GM12801 (cell line): ENCODE data around the gene TRIM26.

Source experiments
- TF ChIP-seq, protein P1 (sequence below): IDR thresholded peaks from one replicate; pipeline ENCODE4 v1.5.1; 2011; ENCODE audit warnings: control low read depth; ENCODE audit not compliant: insufficient read length; ENCODE audit errors: extremely low read depth

TRIM26 gene

DNA sequence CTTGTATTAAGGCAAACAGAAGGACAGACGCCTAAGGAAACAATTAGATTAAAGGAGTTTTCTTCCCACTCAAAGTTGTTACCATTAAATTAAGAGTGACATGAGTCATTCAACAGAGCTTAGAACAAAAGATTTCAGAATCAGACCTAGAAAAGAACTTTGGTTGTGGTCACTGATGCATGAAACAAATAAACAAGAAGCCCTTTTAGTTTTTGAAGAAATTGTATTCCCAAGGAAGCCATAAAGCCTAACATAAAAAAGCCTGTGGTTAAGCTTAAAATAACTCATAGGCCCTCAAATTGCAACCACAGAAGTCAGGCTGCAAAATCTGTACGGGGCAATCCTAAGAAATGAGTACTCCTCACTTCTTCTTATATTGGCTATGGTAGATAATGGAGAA is 17.9 kb upstream of the TRIM26 start:
- TF ChIP-seq, protein P1, sequence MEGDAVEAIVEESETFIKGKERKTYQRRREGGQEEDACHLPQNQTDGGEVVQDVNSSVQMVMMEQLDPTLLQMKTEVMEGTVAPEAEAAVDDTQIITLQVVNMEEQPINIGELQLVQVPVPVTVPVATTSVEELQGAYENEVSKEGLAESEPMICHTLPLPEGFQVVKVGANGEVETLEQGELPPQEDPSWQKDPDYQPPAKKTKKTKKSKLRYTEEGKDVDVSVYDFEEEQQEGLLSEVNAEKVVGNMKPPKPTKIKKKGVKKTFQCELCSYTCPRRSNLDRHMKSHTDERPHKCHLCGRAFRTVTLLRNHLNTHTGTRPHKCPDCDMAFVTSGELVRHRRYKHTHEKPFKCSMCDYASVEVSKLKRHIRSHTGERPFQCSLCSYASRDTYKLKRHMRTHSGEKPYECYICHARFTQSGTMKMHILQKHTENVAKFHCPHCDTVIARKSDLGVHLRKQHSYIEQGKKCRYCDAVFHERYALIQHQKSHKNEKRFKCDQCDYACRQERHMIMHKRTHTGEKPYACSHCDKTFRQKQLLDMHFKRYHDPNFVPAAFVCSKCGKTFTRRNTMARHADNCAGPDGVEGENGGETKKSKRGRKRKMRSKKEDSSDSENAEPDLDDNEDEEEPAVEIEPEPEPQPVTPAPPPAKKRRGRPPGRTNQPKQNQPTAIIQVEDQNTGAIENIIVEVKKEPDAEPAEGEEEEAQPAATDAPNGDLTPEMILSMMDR, result no peak

DNA sequence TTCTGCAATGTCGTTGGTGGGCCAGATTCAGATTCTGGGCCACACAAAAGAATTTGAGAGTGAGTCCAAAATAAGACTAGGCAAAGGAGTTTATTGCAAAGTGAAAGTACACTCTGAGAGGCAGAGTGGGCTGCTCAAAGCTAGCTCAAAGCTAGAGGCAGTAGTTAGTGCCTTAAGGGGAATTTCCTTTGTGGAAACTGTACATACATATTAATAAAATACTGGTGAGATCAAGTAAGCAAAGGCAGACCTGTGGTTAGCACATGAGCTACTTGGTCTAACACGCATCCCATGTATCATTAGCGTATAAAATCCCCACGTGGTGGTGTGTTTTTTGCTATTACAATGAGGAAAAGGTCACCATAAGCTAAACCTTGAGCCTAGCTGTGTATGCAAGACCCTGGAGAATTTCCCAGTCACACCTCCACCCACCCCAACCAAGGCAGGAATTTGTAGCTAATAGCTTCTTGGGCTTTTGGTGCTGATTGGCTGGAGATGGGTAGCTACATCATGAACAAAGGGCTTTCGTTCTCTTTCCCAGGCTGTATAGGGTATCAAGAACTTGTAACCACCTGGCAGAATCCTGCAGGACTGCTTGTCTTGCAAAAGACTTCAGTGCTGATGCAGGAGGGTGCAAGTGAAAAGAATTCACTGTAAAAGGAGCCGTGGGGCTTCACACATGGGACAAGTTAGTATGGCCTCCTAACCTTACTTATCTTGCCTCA is 14.7 kb upstream of the TRIM26 start:
- TF ChIP-seq, protein P1, result no peak

DNA sequence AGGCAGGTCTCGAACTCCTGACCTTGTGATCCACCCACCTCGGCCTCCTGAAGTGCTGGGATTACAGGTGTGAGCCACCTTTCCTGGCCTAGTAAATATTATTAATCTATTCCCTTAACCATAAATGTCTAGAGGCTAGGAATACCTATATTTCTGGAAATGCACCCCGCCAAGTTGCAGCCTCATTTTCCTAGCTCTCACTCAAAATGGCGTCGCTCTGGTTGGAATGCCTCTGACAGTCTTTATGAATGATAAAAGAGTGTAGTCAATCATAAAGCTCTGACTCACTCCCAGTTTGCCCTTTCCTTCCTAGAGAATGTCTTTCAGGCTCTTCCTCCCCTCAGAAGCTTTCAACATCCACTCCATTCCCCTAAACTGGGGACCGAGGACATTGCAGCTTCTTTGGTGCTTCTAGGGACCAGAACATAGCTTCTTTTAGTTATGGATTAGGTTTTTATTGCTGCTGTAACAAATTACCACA is 14.1 kb upstream of the TRIM26 start:
- TF ChIP-seq, protein P1, result no peak

DNA sequence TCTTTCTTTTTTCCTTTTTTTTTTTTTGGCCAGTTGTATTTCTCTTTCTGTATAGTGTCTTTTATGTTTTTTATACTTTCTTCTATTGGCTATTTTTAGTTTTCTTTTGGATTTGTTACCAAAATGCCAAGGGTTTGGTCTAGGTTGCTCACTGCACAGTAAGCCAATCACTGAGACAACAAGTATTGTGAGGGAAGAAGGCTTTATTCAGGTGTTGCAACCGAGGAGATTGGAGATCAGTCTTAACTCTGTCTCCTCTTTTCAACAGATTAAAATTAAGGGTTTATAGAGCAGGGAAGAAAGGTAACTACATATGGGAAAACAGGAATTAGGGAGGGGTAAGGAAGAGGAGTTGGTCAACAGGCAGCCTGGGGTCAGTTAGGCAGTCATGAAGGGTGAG is 10.1 kb upstream of the TRIM26 start:
- TF ChIP-seq, protein P1, result no peak

DNA sequence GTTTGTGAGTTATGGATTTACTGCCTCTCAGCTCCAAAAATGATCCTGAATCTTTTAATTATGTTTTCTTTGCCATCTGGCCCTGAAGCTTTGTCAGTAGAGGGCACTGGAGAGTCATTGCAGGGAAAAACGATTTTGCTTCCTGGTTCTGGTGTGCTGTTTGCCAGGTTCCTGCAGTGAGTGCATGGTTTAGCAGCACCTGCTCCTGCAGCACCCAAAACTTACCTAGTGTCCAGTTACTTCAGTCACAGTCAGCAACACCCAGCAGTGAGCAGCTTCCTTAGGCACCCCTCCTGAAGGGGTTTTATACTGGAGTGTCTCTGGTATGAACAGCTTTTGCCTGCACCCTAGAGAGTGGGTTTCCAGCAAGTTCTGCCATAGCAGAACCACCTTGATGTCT is 6.0 kb upstream of the TRIM26 start:
- TF ChIP-seq, protein P1, result peak; percentile 83

DNA sequence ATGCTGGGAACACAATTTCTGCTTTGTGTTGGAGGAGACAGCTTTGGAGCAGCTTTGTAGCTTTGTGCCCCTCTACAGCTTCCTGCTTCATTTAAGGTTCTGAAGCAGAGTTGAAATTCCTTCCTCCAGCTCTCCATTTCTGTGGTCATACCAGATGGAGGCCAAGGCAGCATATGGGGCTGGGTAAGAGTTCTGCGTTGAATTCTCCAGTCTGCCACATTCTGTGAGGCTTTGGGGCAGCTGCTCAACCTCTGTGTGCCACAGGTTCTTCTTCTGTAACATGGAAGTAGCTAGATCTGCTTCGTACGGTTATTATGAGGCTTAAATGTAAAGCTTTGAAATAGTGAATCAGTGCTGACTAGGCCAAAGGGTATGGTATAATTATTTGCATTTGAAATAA is 2.9 kb upstream of the TRIM26 start:
- TF ChIP-seq, protein P1, result no peak

DNA sequence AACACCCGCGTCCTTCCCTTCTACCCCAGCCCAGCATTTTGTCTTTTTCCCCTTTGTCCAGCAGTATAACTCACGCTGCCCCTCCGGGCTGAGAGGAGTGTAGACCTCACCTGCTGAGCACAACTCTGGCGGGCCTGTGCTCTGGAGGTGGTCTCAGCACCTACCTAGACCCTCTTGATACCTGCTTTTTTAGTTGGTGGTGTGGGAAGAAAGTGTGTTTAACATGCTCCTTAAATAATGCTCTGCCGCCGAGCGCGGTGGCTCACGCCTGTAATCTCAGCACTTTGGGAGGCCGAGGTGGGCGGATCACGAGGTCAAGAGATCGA is 1.4 kb upstream of the TRIM26 start:
- TF ChIP-seq, protein P1, result no peak
